ENCODE results near the gene VCX2.
"Not testable (repeated sequence)": the region's sequence is repeated elsewhere in the genome, so short reads cannot be mapped to it uniquely, and the experiment has no call there.

VCX2 gene

DNA sequence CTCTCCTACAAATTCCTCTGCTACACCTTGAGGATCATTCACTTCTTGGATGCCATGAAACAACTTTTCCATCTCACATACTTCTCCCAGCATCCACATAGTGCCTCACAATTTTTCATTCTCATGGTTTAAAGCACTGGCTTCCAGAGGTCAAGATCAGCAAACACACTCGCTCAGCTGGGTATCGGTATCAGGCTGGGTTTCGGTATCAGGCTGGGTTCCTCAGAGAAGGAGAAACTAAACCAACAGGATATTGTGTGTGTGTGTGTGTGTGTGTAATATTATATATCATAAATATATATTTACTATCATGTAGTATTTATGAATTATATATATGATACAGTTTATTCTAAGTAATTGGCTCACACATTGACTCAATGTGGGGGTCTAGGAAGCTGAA, at the start of gene VCX2:
Gene VCX2 (minus strand): TSS at position 99 of the 400 bp plus-strand sequence. CDS start 624 bp downstream, outside the sequence.
- not testable (repeated sequence) for DNase-seq

DNA sequence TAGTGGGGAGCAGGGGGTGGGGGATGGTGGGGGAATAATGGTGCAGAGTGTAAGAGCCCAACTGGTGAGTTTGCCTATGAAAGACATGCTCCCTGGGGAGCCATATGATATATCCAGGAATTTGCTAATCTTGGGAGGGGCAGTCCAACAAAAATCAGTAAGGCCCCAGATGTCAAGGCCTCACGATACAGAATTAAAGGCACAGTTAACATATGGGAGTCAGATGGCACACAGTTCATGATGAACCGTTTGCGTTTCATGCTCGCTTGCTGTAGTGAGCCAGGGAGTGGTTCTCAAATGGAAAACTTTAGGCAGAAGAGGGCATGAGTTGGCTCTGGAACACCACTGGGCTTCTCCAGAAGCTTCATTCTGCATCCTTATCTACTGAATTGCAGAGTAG, 33.9 kb upstream of the VCX2 start:
- no peak for DNase-seq

DNA sequence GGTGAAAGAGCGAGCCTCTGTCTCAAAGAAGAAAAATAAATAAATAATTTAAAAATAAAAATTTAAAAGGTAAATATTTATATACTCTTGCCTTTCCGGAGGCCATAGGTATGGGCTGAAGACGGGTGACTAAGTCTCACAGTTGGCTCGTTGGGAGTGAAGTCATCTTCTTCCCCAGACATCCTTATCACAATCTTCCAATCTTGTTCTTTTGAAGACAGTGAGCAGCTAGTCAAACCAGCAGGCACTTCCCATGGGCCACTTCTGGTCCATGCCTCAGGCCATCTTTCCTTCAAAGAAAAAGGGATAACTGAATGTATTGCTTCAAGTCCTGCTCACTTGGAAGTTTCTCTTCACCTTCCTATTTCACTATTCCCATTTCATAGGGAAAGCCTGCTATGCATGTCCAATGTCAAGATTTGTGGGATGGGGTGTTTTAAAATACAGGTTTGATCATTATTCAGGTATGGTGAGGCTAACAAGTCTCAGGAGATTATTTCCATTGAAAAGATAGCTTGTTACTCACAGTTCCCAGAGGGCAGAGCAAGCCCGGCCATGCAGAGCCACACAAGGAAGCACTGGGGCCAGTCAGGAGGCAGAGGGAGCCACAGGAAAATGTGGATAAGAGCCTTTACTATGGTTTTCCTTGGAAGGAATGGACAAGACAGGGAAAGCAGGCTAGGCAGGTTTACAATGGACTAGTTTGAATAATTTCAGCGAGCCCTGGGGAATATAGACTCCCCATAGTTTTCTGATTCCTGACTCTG, 33.3 kb upstream of the VCX2 start:
- no peak for DNase-seq

DNA sequence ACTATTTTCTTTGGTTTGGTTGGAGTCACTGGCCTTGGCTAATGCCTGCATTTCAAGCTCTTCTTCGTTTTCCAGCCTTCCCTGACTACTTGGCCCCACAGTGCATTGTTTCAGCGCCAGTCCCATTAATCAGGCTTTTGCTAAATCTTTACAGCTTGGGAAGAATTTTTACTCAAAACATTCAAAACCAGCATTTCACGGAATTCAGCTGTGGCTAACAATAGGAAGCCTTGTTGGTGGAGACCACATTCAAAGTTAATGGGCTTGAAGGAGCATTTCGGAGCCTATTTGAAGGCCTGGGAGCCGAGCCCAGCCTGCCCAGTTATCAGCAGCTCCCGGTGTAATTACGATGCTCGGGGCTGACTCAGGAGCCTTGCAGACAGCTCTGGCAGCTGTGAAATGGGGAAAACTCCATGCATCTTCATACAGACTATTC, 30.8 kb upstream of the VCX2 start:
- DNase-seq = no peak

DNA sequence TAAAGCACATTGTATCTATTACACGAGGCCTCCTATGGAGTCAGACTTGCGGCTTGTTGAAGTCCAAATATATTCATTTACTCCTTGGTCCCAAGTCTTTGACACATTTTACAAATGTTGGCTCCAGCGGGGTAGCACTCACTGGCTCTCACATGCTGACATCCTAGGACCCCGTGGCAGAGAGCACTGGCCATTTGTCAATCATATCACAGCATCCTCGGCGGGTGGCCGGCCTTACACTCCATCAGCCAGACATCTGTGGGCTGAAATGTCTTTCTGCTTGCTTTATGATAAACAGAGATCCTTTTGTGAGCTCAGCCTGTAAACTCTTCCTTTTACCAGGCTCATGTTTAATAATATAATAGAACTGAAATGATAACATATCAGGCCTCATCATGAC, 25.7 kb upstream of the VCX2 start:
- no peak for DNase-seq

DNA sequence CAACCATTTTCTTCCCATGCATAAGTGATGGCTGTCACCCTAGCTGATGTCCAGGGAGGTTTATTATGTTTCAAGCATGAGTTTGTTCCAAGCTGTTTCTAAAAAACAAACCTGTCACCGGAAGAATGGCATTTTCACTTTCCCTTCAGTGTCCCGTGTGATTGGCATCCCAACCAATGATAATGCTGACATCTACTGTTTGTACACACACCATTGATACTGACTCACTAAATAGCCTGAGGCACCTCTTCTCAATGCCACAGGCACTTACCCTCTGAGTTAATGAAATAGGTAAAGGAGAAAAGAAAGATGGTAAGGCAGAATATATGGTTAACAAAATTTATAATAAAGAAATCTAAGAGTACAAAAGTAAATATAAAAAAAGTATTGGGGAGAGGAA, 23.1 kb upstream of the VCX2 start:
- DNase-seq = no peak

DNA sequence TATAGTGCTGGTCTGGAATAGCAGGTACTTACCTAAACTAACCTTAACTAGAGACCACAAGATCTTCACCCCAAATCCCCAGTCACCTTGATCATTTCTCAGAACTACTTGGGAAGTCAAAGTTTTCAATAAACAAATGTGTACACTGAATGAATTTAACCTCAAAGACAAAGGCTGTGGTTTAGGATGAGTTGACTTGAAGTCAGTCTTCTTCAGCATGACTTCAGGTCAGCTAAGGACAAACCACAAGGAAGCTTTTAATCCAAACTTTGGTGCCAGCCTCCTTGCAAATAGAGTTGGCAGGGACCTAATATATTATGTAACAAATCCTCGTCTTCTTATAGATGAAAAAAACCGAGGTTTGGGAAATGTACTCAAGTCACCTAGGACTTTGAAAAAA, 21.2 kb upstream of the VCX2 start:
- DNase-seq = no peak

DNA sequence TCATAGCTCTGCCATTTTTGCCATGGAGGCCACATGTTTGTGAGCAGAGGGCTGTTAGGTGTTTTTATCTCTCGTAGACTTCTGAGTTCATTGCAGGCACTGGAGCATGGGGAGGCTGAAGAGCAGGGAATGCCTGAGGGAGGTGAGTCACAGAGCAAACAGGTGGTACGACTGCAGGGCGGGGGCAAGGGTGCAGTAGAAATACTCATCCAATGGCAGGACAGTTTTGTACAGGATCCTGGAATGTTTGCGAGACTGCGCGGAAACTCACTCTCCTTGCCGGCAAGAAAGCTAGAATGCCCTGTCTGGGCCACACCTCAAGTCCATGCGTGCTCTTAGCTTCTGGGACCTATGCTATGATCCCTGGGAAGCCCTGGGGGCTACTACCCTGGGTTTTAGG, 20.0 kb upstream of the VCX2 start:
- DNase-seq = no peak

DNA sequence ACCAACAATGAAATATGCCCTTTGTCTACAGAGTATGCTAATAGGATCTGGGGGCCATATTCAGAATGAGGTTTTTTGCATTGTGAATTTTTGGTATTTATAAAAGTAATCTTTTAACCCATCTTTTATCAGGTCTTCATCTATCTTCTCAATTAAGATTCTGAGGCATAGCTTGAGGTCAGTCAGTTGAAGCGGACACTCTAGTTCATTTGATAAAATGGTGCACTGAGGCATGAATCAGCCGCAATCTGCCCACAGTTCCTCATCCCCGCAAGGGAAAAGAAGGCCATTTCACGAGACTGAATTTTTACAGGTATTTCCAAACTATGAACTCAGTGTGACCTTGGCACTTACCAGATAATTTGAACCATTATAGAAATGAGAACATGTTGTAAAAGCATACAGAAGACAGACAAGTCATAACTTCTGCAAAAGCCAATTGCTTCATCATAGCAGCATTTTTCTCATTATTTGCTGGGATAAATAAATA, 19.3 kb upstream of the VCX2 start:
- no peak for DNase-seq

DNA sequence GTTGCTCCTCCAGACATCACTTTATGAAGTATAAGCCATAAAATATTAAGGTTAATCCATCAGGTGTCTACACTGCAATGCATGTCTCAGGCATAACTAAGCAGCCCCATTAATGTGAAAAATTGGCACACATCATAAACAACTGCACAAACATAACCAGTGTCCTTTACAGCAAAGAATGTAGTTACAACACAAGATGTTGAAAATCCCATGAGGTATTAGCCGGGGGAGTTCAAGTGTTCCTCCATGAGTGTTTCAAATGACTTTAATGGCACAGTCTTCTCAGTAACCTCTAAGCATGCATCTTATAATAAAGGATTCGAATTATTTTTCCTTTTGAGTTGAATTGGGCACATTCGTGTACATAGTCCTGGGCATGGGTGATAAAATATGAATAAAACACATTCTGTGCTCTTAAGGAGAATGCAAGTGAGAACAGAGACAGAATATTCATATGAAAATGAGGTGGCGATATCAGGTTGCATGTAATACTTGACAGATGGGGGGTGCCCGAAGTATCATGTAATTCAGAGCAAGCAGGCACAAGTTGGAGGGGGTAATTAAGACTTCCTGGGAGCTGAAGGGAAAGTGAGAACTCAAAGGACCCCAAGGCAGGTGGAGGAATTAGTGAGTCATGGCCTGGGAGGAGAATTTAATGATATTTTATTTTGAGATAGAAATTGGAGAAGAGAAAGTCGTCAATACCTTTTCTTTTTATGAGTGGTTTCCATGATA, 18.2 kb upstream of the VCX2 start:
- DNase-seq = no peak

DNA sequence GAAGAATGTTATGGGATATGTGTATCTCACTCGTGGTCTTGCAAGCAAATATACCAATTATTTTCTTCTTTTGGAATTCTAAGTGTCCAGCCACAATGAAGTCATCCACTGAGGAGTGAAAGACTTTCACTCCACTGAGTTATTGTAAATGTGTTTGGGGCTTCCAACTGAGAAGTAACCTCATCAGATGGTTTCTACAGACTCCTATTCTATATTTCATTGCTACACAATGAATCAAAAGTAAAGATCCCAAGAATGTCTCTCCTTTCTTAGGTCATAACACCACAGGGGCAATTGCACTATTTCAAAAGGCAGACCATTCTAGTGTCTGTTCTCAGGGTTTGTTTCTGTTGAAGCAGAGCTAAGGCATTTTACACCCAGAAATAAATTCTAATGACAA, 12.3 kb upstream of the VCX2 start:
- no peak for DNase-seq

DNA sequence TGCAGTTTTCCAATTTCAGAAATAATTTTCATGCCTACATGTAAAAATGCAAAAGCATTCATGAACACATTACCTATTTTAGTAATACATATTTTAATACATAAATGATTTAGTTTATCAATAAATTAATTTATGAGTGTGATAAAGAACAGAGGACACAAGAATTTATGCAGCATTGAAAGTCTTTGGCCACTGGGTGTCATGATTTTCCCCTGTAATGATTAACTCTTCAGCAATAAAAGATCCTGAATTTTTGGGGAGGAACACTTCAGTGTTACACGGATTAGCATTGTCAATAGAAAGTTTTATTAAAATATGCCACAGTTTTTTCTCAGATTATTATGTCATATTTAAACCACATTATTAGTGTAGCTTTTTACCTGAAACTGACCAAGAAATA, 8.6 kb upstream of the VCX2 start:
- DNase-seq = peak; percentile 2

DNA sequence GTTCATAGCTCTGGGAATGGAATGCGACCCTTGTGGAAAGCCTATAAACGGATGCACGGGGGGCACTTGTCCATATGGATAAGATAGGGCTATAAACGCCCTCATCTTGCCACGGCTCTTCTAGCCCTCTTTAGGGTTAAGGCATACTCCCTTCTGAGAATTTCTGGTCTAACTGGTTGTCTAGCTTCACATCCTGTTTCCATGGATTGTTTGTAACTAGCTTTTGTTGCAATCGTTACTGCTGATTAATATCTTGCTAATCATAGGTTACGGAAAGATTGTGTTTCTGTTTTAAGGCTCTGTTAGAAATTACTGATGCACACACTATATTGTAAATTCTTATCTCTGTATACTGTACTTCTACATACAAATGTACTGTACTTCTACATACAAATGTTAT, 17.1 kb downstream of the VCX2 start:
- DNase-seq = not testable (repeated sequence)

DNA sequence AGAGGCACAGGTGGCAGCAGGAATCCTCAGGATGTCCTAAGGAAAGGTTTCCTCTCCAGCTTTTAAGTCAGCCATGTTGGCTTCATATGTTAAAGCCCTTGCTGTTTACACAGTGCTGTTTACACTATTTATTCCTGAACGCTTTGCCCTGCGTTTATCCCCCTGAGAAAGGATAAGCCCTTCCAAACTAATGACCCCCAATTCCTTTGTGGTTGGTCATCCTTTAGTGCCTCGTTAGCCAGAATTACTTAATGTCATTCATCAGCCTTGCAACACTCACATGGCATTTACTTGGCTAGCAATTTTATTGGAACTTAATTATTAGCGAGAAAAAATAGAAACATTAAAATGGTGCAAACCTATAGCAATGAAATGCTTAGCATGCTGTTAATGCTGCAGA, 23.8 kb downstream of the VCX2 start:
- DNase-seq = no peak

DNA sequence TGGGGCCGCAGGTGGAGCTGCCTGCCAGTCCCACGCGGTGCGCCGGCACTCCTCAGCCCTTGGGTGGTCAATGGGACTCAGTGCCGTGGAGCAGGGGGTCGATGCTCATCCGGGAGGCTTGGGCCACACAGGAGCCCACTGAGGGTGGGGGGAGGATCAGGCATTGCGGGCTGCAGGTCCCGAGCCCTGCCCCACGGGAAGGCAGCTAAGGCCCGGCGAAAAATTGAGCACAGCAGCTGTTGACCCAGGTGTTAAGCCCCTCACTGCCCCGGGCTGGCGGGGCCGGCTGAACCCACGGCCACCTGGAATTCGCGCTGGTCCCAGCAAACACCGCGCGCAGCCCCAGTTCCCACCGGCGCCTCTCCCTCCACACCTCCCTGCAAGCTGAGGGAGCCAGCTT, 26.1 kb downstream of the VCX2 start:
- no peak for DNase-seq

DNA sequence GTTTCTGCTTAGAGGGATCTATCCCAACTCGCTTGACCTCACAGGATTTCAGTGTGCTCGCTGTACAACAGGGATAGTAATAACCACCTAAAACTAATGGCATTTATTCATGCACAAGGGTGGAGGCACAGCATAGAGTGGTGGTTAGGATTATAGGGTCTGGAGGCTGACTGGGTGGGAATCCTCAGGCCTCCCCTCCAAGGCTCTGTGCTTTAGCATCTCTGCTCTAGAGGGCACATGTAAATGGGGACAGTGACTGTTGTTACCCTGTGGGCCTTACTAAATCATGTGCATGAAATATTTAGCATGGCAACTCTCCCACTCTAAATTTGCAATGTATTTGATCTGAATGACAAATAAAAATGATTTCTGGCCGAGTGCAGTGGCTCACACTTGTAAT, 29.2 kb downstream of the VCX2 start:
- no peak for DNase-seq

DNA sequence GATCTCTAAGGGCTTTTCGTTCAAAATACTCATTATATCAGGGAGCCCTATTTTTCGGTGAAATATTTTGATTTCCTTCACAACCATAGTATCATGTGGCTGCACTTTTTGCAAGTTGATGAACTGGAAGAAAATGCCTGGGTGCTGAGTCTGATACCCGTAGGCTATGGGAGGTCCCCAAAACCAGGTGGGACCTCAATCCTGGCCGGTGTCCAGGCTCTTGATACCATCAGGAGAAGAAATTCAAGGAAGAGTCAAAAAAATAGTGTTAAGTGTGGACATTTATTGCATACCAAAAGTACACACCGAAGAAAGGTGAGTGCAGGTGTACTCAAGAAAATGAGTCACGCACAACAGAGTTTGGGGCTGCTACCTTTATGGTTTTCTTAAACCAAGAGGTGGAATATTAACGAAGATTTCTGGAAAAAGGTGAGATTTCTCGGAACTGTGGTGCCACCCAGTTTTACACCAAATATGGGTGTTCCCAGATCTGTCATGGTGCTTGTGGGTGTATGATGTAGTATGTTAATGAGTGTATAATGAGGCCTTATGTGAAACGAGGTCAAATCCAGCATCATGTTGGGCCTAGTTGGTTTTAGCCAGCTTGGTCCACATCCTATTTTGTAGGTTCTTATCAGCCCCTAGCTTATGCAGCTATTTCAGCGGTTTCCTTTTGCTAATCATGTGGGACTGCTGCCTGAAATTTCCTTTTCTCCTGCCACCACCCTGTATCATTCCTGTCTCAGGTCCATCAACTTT, 29.9 kb downstream of the VCX2 start:
- DNase-seq = no peak

DNA sequence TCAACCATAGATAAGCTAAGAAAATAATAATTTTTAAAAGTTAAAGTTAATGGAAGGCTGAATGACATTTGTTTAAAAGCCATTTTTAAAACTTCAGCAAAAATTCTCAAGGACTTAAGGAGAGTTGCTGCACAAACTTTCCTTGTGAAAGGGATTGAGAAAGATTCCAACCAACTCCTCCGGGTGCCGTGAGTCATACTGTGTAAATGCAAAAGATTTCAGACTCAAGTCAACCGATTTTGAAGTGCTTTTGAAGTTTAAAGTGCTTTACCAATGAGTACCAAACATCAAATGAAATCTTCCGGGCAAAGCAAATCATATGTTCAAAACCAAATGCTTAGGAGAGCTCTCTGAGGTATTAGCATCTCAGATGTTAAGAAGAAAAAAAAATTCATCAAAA, 31.4 kb downstream of the VCX2 start:
- no peak for DNase-seq

DNA sequence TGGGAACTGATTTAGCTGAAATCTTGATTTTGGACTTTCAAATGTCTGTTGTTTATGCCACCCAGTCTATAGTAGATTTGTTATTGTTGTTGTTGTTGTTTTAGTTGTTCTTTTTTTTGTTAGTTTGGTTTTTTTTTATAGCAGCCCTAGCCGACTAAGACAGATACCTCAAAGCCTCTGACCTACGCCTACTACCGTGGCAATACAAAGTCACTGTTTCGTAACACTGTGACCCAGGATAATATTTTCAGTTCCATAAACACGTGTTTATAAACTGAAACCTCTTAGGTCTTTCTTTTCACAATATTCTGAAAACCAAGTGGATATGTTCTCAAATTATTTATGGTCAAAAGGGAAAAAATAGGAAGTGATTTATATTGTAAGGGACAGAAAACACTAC, 32.8 kb downstream of the VCX2 start:
- no peak for DNase-seq

DNA sequence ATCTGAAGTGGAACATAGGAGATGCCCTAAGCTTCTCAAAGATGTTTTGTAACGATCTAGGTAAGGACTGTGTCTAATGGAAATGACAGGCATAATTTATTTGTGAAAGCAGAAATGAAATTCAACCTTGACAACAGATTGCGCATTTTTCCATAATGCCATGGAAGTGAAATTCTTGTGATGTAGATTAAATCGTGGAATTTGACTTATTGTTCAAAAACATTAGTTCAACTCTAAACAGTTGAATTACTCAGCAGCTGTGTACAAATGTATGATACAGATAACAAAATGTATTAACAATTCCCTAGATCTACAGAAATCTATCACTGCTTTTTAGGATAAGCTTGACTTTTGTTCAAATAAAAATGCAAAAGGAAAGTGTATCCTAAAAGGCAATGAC, 44.4 kb downstream of the VCX2 start:
- DNase-seq = no peak

DNA sequence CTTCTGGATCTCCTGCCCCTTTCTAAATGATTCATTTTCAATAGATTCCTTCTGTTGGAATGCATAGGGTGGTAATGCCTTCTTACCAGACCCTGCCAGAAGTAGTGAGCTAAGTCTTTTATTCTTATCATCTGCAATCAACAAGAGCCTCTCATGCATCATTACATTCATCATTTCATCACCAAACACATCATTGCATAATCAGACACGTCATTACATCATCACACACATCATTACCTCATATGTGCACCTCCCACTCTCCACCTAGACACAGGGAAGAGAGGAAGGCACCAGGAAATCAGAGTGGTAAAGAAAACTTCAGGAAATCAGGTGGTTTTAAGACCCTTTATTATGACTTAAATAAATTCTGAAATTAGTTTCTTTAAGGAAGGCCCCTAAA, 45.0 kb downstream of the VCX2 start:
- DNase-seq = no peak

DNA sequence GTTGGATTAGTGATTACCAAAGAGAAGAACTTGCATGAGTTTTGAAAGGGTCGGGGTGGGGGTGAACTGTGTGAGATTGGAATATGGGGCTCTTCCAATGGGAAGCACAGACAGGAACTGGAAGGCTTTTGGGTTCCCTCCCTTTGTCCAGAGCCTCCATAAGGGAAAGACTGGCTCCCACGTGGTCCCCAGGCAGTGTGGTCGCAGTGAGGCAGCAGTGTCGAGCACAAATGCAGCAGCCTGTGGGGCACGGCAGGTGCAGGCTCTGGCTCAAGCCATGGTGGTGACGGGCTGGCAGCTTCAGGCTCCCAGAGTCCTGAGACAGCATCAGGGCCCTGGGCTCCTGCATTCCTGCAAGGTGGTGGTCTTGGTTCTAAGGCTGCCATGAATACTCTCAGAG, 45.5 kb downstream of the VCX2 start:
- DNase-seq = no peak

DNA sequence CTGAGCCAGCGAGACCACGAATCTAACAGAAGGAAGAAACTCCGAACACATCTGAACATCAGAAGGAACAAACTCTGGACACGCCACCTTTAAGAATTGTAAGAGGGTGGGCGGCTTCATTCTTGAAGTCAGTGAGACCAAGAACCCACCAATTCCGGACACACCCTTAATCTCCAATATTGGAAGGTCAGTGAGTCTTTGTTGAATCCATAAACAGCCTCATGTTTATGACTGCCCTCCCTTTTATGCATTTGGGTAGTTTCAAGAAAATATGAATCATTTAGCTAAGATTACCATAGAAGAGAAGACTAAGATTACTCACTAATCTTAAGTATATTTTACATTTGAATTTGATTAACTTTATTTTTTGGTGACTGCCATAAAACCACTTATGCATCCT, 48.5 kb downstream of the VCX2 start:
- DNase-seq = no peak

DNA sequence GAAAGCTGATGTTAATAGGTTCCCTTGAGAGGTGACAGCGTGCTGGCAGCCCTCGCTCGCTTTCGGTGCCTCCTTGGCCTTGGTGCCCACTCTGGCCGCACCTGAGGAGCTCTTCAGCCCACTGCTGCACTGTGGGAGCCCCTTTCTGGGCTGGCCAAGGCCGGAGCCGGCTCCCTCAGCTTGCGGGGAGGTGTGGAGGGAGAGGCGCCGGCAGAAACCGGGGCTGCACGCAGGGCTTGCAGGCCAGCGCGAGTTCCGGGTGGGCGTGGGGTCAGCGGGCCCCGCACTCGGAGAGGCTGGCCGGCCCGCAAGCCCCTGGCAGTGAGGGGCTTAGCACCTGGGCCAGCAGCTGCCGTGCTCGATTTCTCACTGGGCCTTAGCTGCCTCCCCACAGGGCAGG, 49.7 kb downstream of the VCX2 start:
- not testable (repeated sequence) for DNase-seq
